H1 (cell line): ENCODE measurements around the gene GJA8. TPM values are rescaled to one million over a fixed set of nuclear protein-coding genes. Genes with fewer than 3 reads are reported as not detected.

Experiments used
- CHD2 ChIP-seq: IDR thresholded peaks from 2 replicates; pipeline ENCODE4 v1.6.1; 2012; ENCODE audit warnings: low read length, improper control_type of control experiment
- EZH2 ChIP-seq: fragments of 200-600 bp; sonication (generic); IDR thresholded peaks from 2 replicates; pipeline ENCODE4 v1.7.1; 2012; ENCODE audit warnings: low read depth, mild to moderate bottlenecking, moderate library complexity, low read length, inconsistent platforms; ENCODE audit not compliant: severe bottlenecking
- RXRA ChIP-seq: IDR thresholded peaks from 2 replicates; pipeline ENCODE4 v1.6.1; 2011; ENCODE audit warnings: low read depth, mild to moderate bottlenecking, low read length, moderate library complexity; ENCODE audit not compliant: insufficient read depth
- SIN3A ChIP-seq, 2 experiments: IDR thresholded peaks in 1 of 2; conservative IDR thresholded peaks in 1 of 2; 2 replicates each; pipeline ENCODE4 v1.6.1; 2011 to 2012; ENCODE audit warnings: low read length in 2 of 2, improper control_type of control experiment in 1 of 2, low read depth in 1 of 2, mild to moderate bottlenecking in 1 of 2
- polyA plus RNA-seq, 7 experiments: library from polyadenylated mRNA; depleted of rRNA in 3 of 7; stranded (reverse) in 5 of 7; unstranded in 2 of 7; fragments of >200 nt in 5 of 7; fragments of 200-250 nt in 2 of 7; gene quantifications; 1 replicate in 5 of 7; 2 replicates in 1 of 7; 4 replicates in 1 of 7; pipeline versions ENCODE4 v1.2.1 to v1.2.3, GENCODE V29; 2011 to 2013; ENCODE audit warnings: missing spikeins in 2 of 7, mixed read lengths in 2 of 7
- total RNA-seq: library from RNA; stranded (reverse); fragmentation: NEBNext Ultra II Directional; extraction: Animal tissue kit (Norgen Biotek cat#: 25700); gene quantifications from 2 replicates; pipeline ENCODE4 v1.2.1, GENCODE V29; 2021

The GJA8 gene
- total and polyA plus RNA-seq, 2 of the 8 experiments (the other 6 are each of a cell fraction or from before 2014, with no cell fraction given): not detected

- no peak for TF ChIP-seq RXRA
- TF ChIP-seq CHD2: no peak
- no peak for TF ChIP-seq SIN3A (conservative IDR thresholded peaks at IDR 0.05 in 1 of 2, IDR thresholded peaks at IDR 0.05 in 1 of 2; ENCODE audit: low read depth in 1 of 2, low read length in 2 of 2)
- TF ChIP-seq EZH2: no peak
Observed at GRCh38 chr1:147895123-147895522, 7.5 kb upstream of the GJA8 start (continued).
